IMR-90 (cell line): ENCODE measurements around the gene AMN. TPM values are rescaled to one million over a fixed set of nuclear protein-coding genes. Genes with fewer than 3 reads are reported as not detected.

Experiments used
- ATAC-seq: fragments of 200-7000 bp; cut with Tn5 transposase; 2 replicates; pipeline ENCODE4 v1.9.1; 2020; ENCODE audit warnings: low read depth, mild to moderate bottlenecking, moderate library complexity
- BruUV-seq: library from RNA; stranded (reverse); fragments of 400-500 nt; replicated peaks from 2 replicates; lab custom pipeline; 2021; lab: Mats Ljungman, UMichigan
- CTCF ChIA-PET: fragments of 300-600 bp; formaldehyde crosslinking; extraction: SDS; loops from one replicate; lab custom pipeline; 2021; ENCODE audit warnings: antibody characterized with exemption; lab: Yijun Ruan, JAX
- POLR2A ChIA-PET: fragments of 300-600 bp; sonication (Branson Sonifier 250); formaldehyde crosslinking; loops from one replicate; lab custom pipeline; 2022; ENCODE audit warnings: antibody characterized with exemption; ENCODE audit not compliant: unreplicated experiment; lab: Charles Lee
- DNase-seq: peaks from one replicate; pipeline ENCODE4 v3.0.0; 2013
- H2AFZ ChIP-seq: replicated peaks from 2 replicates; pipeline ENCODE3; 2013; ENCODE audit warnings: low read length, mild to moderate bottlenecking; ENCODE audit not compliant: poor library complexity
- H2AK5ac ChIP-seq: 2 replicates; pipeline ENCODE4 v1.6.1; 2013; ENCODE audit warnings: low read depth, low read length, inconsistent platforms
- H2AK9ac ChIP-seq: replicated peaks from 2 replicates; pipeline ENCODE3; 2013; ENCODE audit warnings: mild to moderate bottlenecking, low read depth, low read length, moderate library complexity; ENCODE audit not compliant: poor library complexity
- H2BK120ac ChIP-seq: 2 replicates; pipeline ENCODE4 v1.6.1; 2013; ENCODE audit warnings: low read depth, low read length, inconsistent platforms
- H2BK15ac ChIP-seq: 3 replicates; pipeline ENCODE4 v1.6.1; 2013; ENCODE audit warnings: low read depth, low read length, inconsistent platforms
- H2BK20ac ChIP-seq: 2 replicates; pipeline ENCODE4 v1.6.1; 2013; ENCODE audit warnings: low read depth, mild to moderate bottlenecking, inconsistent platforms, low read length, moderate library complexity
- H2BK5ac ChIP-seq: 2 replicates; pipeline ENCODE4 v1.6.1; 2013; ENCODE audit warnings: mild to moderate bottlenecking, low read depth, low read length, inconsistent platforms; ENCODE audit not compliant: poor library complexity, severe bottlenecking
- H3K14ac ChIP-seq: replicated peaks from 2 replicates; pipeline ENCODE4 v1.6.1; 2013; ENCODE audit warnings: low read depth, low read length, inconsistent platforms
- H3K18ac ChIP-seq: 2 replicates; pipeline ENCODE4 v1.6.1; 2013; ENCODE audit warnings: low read depth, low read length, control low read depth
- H3K23ac ChIP-seq: 2 replicates; pipeline ENCODE4 v1.6.1; 2013; ENCODE audit warnings: low read depth, low read length, inconsistent platforms
- H3K27ac ChIP-seq: 2 replicates; pipeline ENCODE4 v1.5.1; 2013; ENCODE audit warnings: mild to moderate bottlenecking, control low read depth, low read length; ENCODE audit not compliant: insufficient read depth
- H3K27me3 ChIP-seq: 2 replicates; pipeline ENCODE4 v1.6.1; 2013; ENCODE audit warnings: low read length; ENCODE audit not compliant: control insufficient read depth, insufficient read depth
- H3K36me3 ChIP-seq: 2 replicates; pipeline ENCODE4 v1.6.1; 2013; ENCODE audit warnings: low read length, mixed read lengths; ENCODE audit not compliant: control insufficient read depth, insufficient read depth
- H3K4ac ChIP-seq: 2 replicates; pipeline ENCODE4 v1.6.1; 2013; ENCODE audit warnings: low read depth, low read length, inconsistent platforms
- H3K4me1 ChIP-seq: 2 replicates; pipeline ENCODE4 v1.6.1; 2013; ENCODE audit warnings: low read length, mixed read lengths; ENCODE audit not compliant: control insufficient read depth, insufficient read depth
- H3K4me2 ChIP-seq: 2 replicates; pipeline ENCODE4 v1.6.1; 2013; ENCODE audit warnings: low read depth, mild to moderate bottlenecking, control low read depth, low read length, moderate library complexity
- H3K4me3 ChIP-seq: 2 replicates; pipeline ENCODE4 v1.5.1; 2013; ENCODE audit warnings: low read depth, mild to moderate bottlenecking, control low read depth, low read length, moderate library complexity; ENCODE audit not compliant: insufficient read depth
- H3K56ac ChIP-seq: 2 replicates; pipeline ENCODE4 v1.6.1; 2013; ENCODE audit warnings: low read length, inconsistent platforms; ENCODE audit not compliant: insufficient read depth; ENCODE audit errors: extremely low read depth
- H3K79me1 ChIP-seq, 2 experiments: 2 replicates each; pipeline ENCODE4 v1.6.1; 2013; ENCODE audit warnings: low read length in 2 of 2, inconsistent platforms in 1 of 2, low read depth in 1 of 2
- H3K9ac ChIP-seq: 2 replicates; pipeline ENCODE4 v1.6.1; 2013; ENCODE audit warnings: low read depth, low read length, control low read depth
- H3K9me1 ChIP-seq: 2 replicates; pipeline ENCODE4 v1.6.1; 2013; ENCODE audit warnings: low read length, inconsistent platforms; ENCODE audit not compliant: insufficient read depth
- H3K9me3 ChIP-seq: 2 replicates; pipeline ENCODE4 v1.6.1; 2013; ENCODE audit warnings: low read length; ENCODE audit not compliant: control insufficient read depth, insufficient read depth
- H4K20me1 ChIP-seq: 2 replicates; pipeline ENCODE4 v1.6.1; 2013; ENCODE audit warnings: low read length, inconsistent platforms; ENCODE audit not compliant: insufficient read depth
- H4K5ac ChIP-seq: 2 replicates; pipeline ENCODE4 v1.6.1; 2013; ENCODE audit warnings: mild to moderate bottlenecking, low read depth, low read length, control low read depth
- H4K8ac ChIP-seq, 2 experiments: 2 replicates each; pipeline ENCODE4 v1.6.1; 2013; ENCODE audit warnings: low read depth in 2 of 2, low read length in 2 of 2, control low read depth in 1 of 2, inconsistent platforms in 1 of 2
- H4K91ac ChIP-seq: 2 replicates; pipeline ENCODE4 v1.6.1; 2013; ENCODE audit warnings: low read depth, low read length, inconsistent platforms; ENCODE audit not compliant: insufficient read depth
- CTCF ChIP-seq: conservative IDR thresholded peaks from 2 replicates; pipeline ENCODE4 v1.5.1; 2012; ENCODE audit warnings: mild to moderate bottlenecking, low read depth, low read length, improper control_type of control experiment
- MXI1 ChIP-seq: IDR thresholded peaks from 2 replicates; pipeline ENCODE4 v1.6.1; 2012; ENCODE audit warnings: low read depth, mild to moderate bottlenecking, low read length, moderate library complexity, borderline replicate concordance
- NFE2L2 ChIP-seq: fragments of 150-350 bp; IDR thresholded peaks from 2 replicates; pipeline ENCODE4 v1.6.1; 2016; ENCODE audit warnings: low read depth, mild to moderate bottlenecking, low read length
- RAD21 ChIP-seq: IDR thresholded peaks from 2 replicates; pipeline ENCODE4 v1.6.1; 2012; ENCODE audit warnings: low read length, improper control_type of control experiment
- SMC3 ChIP-seq: fragments of 150-350 bp; IDR thresholded peaks from 2 replicates; pipeline ENCODE4 v1.6.1; 2016; ENCODE audit warnings: low read depth, mild to moderate bottlenecking, antibody characterized with exemption, low read length, moderate library complexity
- WGBS, 2 experiments: methylation state at CpG; one replicate each; pipeline versions ENCODE4 v1.1.5 to v1.1.7; 2013; ENCODE audit warnings: missing lambda C conversion rate in 2 of 2; ENCODE audit not compliant: insufficient read length in 1 of 2; ENCODE audit errors: extremely low coverage in 2 of 2; 5-methylcytosine and 5-hydroxymethylcytosine counted together
- dilution Hi-C: fragments of 300-500 bp; cut with HindIII; formaldehyde crosslinking; loops from one replicate; pipeline ENCODE4 v1.14.3; 2018; ENCODE audit warnings: low sequenced_read_pairs; ENCODE audit not compliant: unreplicated experiment
- in situ Hi-C: fragments of 300-500 bp; cut with MboI; formaldehyde crosslinking; loops from 3 replicates; pipeline ENCODE4 v1.14.3; 2019; ENCODE audit warnings: low sequenced_read_pairs, inconsistent platforms, mixed read lengths
- intact Hi-C: fragments of 100-400 bp; cut with micrococcal nuclease; formaldehyde crosslinking; loops from 2 replicates; pipeline ENCODE4 v1.10.0; 2022
- polyA plus RNA-seq, 3 experiments: library from polyadenylated mRNA; depleted of rRNA; stranded (reverse); fragments of >200 nt; gene quantifications; 2 replicates each; pipeline ENCODE4 v1.2.3, GENCODE V29; 2012; ENCODE audit warnings: low replicate concordance in 1 of 3
- total RNA-seq: library from RNA; depleted of rRNA; stranded (reverse); fragments of >200 nt; gene quantifications from 2 replicates; pipeline ENCODE4 v1.2.3, GENCODE V29; 2012
- TF ChIP-seq, protein P1 (sequence below): fragments of 150-350 bp; IDR thresholded peaks from 2 replicates; pipeline ENCODE4 v1.6.1; 2017; ENCODE audit warnings: mild to moderate bottlenecking, antibody characterized with exemption, low read length, low read depth

Gene AMN
- total and polyA plus RNA-seq, 2 of the 4 experiments (the other 2 are of a cell fraction), result under 0.01 to 0.24 TPM

DNA sequence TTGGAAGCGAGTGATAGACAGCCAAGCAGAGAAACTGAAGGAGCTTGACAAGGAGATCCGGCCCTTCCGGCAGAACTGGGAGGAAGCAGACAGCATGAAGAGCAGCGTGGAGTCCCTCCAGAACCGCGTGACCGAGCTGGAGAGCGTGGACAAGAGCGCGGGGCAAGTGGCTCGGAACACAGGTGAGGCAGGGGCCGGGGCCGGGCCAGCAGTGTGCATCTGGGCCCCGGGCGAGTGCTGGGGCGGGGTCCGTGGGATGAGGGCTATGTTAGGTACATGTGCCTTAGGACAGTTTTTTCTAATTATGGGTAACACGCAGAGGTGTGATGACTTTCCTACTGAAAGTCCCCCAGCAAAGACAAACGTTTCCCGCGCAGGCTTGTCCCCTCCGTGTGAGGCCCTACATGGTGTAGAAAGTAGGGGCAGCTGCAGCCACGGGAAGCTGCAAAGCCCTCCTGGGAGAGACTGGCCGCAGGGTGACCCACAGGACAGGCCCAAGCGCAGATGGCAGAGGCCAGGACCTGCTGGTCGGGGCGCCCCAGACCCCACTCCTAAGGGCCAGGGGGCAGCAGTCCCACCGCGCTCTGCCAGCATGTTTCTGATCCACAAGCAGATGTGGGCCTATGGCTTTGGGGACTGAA, 19.1 kb upstream of the AMN start:
- H3K27ac ChIP-seq, result no peak overlapping the region
- TF ChIP-seq RAD21 (no peak), CTCF (no peak), MXI1 (no peak), NFE2L2 (no peak), SMC3 (no peak)
- TF ChIP-seq, protein P1, sequence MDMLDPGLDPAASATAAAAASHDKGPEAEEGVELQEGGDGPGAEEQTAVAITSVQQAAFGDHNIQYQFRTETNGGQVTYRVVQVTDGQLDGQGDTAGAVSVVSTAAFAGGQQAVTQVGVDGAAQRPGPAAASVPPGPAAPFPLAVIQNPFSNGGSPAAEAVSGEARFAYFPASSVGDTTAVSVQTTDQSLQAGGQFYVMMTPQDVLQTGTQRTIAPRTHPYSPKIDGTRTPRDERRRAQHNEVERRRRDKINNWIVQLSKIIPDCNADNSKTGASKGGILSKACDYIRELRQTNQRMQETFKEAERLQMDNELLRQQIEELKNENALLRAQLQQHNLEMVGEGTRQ, result no peak
- BruUV-seq, result no TSS peak

More for the DNA sequence above, 19.1 kb upstream of the AMN start:
- in situ Hi-C loops, result no loop called here
- Histone ChIP-seq H2BK20ac (no peak overlapping the region), H3K4me1 (no peaks in the 10 kb centered on the region), H3K56ac (no peak overlapping the region), H3K4me2 (no peak overlapping the region), H2AK9ac (no peak overlapping the region), H4K5ac (no peak overlapping the region), H3K18ac (no peak overlapping the region), H2AFZ (no peak overlapping the region), H4K8ac (no peak overlapping the region), H3K9me1 (no peaks in the 10 kb centered on the region; the same call in 1 of the 2 replicates), H2AK5ac (no peak overlapping the region), H4K91ac (no peak overlapping the region), H3K79me1 (peaks cover 0 to 5% of the 10 kb centered on the region in 2 experiments; a peak in 1 of 4 replicates), H4K20me1 (no peaks in the 10 kb centered on the region), H2BK5ac (no peak overlapping the region), H3K4me3 (no peak overlapping the region), H3K9me3 (no peaks in the 10 kb centered on the region), H3K27me3 (no peaks in the 10 kb centered on the region), H2BK15ac (no peak overlapping the region), H3K4ac (no peak overlapping the region), H3K14ac (no peak overlapping the region), H3K23ac (no peak overlapping the region), H2BK120ac (no peak overlapping the region), H3K9ac (no peak overlapping the region), H3K36me3 (peaks cover 29% of the 10 kb centered on the region)
- WGBS, 2 experiments, result 90% methylated on average over 8 of the region's 29 CpGs; no CpG with 5 or more reads in 1 of the 2 experiments
- ChIA-PET POLR2A (no interaction called here), CTCF (no interaction called here)
- ATAC-seq (no peak), DNase-seq (no peak)
- intact Hi-C loops, result no loop called here
- dilution Hi-C loops, result no loop called here
